Endothelial cell of coronary artery (primary cell): Measurements from ENCODE around the gene LRTM1. TPM values are rescaled to one million over a fixed set of nuclear protein-coding genes. Genes with fewer than 3 reads are reported as not detected.

Source experiments
- total RNA-seq: library from RNA; depleted of rRNA; stranded (reverse); fragments of >200 nt; gene quantifications from 2 replicates; pipeline ENCODE4 v1.2.3, GENCODE V29; 2014

Gene LRTM1
- total RNA-seq, result not detected in 2 replicates

GRCh38 chr3:54928046-54928770 lies at the start of gene LRTM1:
TSS of gene LRTM1 (minus strand) at chr3:54928059. CDS start at chr3:54927911, 148 bp downstream.

